Measurements from ENCODE around the gene WDFY1.

- TF ChIP-seq CTCF (IDR thresholded peaks at IDR 0.05), result no peak
- no peak for TF ChIP-seq EP300 (IDR thresholded peaks at IDR 0.05)
- no peak for TF ChIP-seq POLR2A (IDR thresholded peaks at IDR 0.05)
Measured at GRCh38 chr2:223943561-223944008, 1.6 kb downstream of the WDFY1 start.
